ENCODE measurements around the gene CNTNAP2. TPM values are rescaled to one million over a fixed set of nuclear protein-coding genes. Genes with fewer than 3 reads are reported as not detected.

Gene CNTNAP2
- total RNA-seq, 1 donor from 2014 or later: 1.2 TPM

GRCh38 chr7:147170341-147171012, 1053.9 kb downstream of the CNTNAP2 start:
- ATAC-seq: no peak

DNA sequence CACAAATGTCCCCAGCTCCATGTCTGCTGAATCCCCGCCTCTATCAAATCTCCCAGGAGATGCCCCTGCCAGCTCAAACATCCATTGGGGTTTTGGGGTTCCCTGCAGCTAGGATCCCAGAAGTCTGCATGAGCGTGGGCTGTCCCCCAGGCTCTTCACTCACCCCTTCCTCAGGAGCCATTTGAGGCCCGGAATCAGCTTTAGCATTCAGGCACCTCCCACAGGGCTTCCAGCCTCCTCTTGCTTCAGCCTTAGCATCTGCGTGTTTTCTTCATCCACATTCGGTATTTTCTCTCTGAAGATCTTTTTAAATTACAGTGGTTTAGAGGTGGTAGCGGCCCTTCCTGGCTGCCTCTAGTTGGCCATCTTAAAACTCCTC, 1054.4 kb downstream of the CNTNAP2 start:
- ATAC-seq: no peak

DNA sequence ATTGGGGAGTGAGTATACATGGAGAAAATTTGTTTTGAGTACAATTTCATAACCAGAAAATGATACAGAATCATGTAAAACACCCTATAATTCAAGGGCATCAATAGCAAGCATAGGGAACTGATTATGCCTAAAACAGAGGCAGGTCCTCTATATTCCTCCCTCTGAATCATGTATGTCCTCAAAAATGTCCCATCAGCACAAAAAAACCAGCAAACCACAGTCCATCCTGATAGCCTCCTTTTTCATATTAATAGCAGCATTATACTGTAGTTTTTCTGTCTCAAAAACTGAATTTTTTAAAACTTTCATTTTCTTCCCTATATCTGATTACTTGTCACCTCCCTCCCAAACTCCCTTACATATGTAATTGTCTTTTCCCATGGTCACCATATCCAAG, 1057.3 kb downstream of the CNTNAP2 start:
- no peak for ATAC-seq

DNA sequence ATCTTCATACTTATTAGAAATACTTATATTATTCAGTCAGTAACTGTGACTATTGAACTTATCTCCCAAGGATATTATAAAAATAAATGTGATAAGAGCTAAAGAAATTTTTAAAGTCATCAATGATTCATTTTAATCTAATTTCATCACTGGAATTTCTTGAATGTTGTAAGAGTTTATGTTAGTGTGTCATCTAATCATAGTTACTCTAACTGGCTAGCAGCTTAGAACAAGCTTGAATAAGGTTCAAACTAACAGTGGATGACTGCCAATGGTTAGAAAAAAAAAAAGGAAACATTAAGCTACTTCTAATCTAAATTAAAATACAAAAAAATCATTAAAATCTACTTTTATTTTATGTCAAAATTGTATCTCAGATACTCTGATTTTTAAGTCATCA, 1066.3 kb downstream of the CNTNAP2 start:
- no peak for ATAC-seq

DNA sequence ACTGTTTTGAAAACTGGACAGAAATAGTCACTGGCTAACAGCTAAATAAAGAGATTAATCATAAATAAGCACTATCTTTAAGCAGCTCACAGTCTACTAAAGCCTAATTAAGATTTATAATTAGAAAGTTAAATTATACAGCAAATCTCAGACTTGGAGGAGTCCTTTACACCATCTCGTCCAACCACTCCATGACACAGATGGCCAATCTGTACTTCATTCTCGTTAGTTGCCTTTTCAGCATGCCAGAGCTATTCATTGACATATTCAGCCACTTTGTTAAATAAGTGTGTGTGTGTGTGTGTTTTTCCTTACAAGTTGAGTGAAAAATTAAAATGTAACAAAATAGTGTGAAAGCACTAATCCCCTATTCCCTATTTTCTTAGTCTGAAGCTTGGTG, 1066.7 kb downstream of the CNTNAP2 start:
- ATAC-seq: no peak

- no peak for ATAC-seq
These were observed 1071.9 kb downstream of the CNTNAP2 start for GRCh38 chr7:147188467-147188866.

DNA sequence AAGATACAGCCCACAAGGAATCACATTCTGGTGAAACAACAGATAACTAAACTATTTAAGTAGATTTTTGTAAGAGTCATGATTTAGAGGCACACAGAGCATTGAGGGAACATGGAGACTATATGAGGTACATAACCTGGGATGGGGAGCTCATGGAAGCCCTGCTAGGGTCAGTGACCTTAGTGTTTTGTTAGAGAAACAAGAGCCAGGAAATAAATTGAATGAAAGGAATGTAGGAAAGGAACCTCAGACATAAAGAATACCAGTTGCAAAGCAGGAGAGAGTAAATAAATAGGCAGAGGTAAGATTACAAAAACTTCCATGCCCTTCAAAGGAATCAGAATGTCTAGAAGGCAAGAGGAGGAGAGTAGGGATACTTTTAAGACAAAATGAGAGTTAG, 1076.9 kb downstream of the CNTNAP2 start:
- no peak for ATAC-seq

DNA sequence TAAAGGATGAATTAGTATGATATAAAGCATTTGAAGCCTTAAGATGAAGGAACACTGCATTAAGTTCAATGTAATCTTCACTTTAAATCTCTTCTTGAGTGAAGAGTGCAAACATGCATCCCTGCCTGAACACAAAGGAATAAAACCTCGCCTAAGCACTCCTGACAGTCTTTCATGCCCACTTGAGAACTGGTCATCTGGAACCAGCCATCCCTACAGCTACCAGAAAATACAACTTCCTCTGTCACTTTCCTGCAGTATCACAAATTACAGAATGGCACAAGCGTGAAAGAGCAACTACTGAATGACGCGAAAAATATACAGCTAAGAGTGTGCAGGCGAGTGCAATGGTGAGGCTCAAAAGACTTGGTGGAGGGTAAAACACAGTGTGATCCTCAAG, 1079.9 kb downstream of the CNTNAP2 start:
- ATAC-seq: no peak

DNA sequence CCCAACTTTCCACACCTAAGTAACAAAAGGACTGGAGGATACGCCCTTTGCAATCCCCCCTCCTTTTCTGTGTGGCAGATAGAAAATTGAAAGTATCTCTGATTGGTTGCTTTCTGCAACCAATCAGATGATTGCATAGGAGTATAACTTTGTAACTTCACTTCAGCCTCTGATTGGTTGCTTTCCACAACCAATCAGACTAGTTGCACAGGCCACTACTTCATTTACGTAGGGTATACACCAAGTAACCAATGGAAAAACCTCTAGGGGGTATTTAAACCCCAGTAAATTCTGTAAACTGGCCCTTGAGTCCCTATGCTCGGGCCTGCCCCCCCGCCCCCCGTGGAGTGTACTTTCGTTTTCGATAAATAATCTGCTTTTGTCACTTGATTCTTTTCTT, 1080.4 kb downstream of the CNTNAP2 start:
- no peak for ATAC-seq

DNA sequence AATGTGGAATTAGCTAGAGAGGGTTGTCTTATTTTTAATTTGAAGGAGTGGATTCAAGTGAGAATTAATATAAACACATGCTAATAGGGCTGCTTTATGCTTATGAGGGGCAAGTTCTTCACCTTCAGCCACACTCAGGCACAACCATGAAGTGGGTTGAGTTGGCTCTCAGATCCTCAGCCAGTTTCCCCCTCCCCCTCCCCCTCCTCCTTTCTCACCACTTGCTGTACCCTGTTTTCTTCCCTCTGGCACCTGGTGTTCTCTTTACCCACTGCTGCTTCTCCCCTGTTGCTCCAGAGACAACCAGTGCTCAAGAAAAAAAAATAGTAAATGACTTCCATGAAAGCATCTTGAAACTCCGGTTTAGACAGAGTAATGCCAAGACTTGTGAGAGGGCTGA, 1083.3 kb downstream of the CNTNAP2 start:
- no peak for ATAC-seq

GRCh38 chr7:147207988-147208387, 1091.4 kb downstream of the CNTNAP2 start:
- ATAC-seq: no peak

DNA sequence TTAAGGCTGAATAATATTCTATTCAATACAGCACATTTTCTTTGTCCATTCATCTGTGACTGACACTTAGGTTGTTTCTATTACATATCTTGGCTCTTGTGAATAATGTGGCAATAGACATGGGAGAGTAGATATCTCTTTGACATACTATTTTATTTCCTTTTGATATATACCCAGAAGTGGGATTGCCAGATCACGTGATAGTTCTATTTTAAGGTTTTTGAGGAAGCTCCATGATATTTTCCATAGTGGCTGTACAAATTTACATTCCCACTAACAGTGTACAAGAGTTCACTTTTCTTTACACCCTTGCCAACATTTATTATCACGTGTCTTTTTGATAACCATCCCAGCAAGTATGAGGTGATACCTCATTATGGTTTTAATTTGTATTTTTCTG, 1114.7 kb downstream of the CNTNAP2 start:
- no peak for ATAC-seq

DNA sequence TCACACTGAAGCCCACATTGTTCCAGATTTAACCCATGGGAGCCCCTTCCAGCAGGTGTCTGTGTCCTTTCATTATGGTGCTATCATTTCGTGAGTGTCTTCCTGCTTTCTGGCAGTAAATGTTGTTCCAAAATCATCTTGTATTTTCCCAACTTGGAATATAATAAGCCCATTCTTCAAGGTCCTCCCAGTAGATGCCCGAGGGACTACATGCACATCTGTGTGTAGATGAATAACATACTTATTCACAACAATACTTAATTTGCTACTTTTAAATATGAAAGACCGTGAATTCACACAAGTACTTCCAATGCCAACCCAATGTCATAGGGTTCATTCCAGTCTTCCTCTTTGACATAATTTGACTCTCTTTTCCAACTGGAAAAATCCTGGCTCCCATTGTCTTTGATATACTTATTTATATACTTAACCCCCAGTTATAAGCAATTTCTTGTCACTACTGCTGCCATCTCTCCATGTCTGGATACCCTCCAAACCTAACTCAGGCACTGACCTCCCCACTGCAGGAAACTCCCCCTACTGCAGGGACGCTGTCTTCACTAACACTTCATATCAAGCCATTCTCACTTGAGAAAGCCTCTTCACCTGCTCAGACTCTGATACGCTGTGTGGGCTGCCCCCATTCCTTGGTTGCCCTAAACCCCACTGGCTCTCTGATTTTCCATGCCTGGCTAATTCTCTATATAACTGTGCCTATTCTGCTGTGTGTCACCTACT, 1119.2 kb downstream of the CNTNAP2 start:
- no peak for ATAC-seq

DNA sequence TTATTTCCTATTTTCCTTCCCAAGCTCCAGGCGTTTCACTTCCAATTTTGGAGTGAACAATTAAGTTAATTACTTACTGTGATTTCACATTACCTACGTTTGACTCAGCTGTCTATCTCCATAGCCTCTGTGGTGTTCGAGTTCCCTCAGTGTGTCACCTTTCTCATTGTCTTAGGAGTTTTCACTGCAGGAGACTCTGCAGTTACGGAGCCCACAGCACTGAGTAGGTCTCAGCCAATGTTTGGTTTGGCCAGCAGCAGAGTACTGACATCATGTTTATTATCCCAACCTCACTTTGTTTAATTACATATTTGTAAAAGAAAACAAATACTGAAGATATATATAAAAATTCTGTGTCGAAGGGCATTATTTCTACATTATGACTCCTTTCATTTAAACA, 1123.9 kb downstream of the CNTNAP2 start:
- no peak for ATAC-seq

DNA sequence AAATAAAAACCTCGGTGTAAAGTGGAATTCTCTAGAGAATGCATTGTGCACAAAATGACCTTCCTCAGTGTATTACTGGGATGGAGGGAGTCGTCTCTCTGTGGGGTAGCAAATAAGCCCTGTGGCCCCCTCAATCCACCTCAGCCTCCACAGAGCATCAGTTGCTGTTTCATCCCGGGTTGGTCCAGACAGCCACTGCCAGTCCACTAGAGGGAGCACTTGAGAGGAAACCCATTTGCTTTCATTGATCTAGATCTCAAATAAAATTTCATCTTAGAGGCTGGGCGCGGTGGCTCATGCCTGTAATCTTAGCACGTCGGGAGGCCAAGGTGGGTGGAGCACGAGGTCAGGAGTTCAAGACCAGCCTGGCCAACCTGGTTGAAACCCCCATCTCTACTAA, 1128.7 kb downstream of the CNTNAP2 start:
- ATAC-seq: no peak

- no peak for ATAC-seq
These were observed 1133.4 kb downstream of the CNTNAP2 start for GRCh38 chr7:147249956-147250355.

DNA sequence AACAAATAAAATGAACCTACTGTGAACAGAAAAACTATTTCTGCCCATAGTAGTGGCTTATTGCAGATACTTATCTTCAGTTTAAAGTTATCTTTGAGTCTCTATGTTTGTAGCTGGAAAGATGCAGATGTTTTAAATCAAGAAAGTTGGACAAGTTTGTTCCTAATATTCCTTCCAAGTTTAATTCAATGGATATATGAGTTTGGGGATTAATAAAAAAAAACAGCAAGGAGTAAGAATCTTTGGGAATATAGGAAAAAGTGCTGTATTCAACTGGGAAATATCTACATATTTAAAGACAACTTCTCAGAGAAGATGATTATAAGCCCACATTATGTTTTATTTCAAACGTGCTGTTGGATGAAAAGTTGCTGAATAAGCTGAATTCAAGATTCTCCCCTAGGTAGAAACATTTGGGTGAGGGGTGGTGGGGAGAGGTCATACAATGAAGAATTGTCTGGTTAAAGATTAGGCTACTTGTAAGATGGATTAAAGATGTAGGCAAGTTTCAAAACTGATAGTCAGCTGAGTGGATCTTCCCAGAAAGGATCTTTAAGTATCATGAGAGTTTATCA, 1135.2 kb downstream of the CNTNAP2 start:
- no peak for ATAC-seq

- no peak for ATAC-seq
These were observed 1145.1 kb downstream of the CNTNAP2 start for GRCh38 chr7:147261693-147262092.

DNA sequence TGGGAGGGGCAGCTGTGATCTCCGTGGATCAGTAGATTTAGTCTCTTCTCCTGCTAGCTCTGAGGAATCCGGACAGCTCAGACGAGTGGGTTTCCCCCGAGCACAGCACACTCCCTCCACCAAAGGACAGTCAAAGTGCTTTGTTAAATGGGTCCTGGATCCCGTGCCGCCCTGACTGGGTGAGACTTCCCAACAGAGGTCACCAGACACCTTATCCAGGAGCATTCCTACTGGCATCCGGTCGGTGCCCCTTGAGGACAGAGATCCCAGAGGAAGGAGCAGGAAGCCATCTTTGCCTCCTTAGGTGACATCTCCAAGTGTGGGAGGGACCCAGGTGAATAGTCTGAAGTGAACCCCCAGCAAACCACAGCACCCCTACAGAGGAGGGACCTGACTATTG, 1148.9 kb downstream of the CNTNAP2 start:
- ATAC-seq: no peak

- ATAC-seq: no peak
These were observed 1159.5 kb downstream of the CNTNAP2 start for GRCh38 chr7:147276106-147276505.

GRCh38 chr7:147276783-147277370, 1160.3 kb downstream of the CNTNAP2 start:
- no peak for ATAC-seq

- no peak for ATAC-seq
These were observed 1162.9 kb downstream of the CNTNAP2 start for GRCh38 chr7:147279514-147279913.

DNA sequence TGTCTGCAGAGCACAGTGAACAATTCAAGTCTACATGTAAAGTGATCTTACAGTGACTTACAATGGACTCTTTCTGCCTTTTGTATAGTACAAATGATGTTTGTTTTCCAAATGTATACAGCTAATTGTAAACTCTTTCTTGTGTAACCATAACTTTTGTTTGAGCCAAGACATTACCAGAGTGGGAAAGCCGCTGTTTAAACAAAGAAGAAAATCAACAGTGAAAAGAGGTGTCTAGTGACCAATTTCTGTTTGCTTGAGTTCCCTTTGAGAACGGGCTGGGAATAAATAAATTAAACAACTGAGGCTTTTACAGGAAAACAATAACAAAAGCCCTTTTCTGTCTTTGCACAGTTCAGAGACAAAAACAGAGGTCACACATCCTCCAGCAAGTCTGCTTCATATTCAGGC, 1163.4 kb downstream of the CNTNAP2 start:
- ATAC-seq: no peak

DNA sequence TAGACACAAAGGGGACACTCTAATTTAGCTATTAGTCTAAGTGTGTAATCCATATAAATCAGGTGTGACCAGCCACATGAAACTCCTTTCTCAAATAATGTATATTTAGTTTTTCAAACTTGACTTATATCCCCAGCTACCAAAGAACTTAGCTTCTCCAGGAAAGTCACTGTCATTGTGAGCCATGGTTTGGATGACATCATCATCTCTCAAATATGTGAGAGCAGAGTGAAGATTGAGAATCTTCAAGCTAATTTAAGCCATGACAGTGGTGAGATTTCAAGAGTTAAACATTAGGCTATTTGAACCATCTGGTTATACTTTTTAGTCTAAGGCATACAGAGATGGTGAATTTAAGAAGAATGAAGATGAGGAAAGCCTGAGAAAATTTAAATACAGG, 1165.6 kb downstream of the CNTNAP2 start:
- ATAC-seq: no peak
